OCI-LY3 (cell line): ENCODE data around the gene CNGA2.

ENCODE experiments used
- CTCF ChIP-seq: fragments of 200-600, 300-600 bp; sonication (generic); IDR thresholded peaks from 2 replicates; pipeline ENCODE4 v1.5.1; 2014; ENCODE audit warnings: antibody characterized with exemption, low read length, low read depth
- EZH2phosphoT487 ChIP-seq: fragments of 200-600 bp; shearing (Covaris generic); IDR thresholded peaks from 2 replicates; pipeline ENCODE4 v1.6.1; 2018; ENCODE audit warnings: antibody characterized with exemption, mixed run types, low read depth

- no peak for TF ChIP-seq CTCF
- TF ChIP-seq EZH2phosphoT487, result no peak
These were observed 9.3 kb downstream of the CNGA2 start for GRCh38 chrX:151743651-151744470.
